GM23338 (cell line): ENCODE measurements around the gene CCDC3.

ENCODE experiments used
- CREB1 ChIP-seq: fragments of 250-450 bp; sonication (Bioruptor Pico); IDR thresholded peaks from 2 replicates; pipeline ENCODE4 v1.5.0; 2020; ENCODE audit warnings: low read depth, mild to moderate bottlenecking, moderate library complexity
- EZH2 ChIP-seq: fragments of 200-600 bp; sonication (generic); IDR thresholded peaks from one replicate; pipeline ENCODE4 v1.8.0; 2017; ENCODE audit warnings: antibody characterized with exemption, mild to moderate bottlenecking, low read depth; ENCODE audit not compliant: unreplicated experiment
- EZH2phosphoT487 ChIP-seq: fragments of 200-600 bp; sonication (generic); IDR thresholded peaks from one replicate; pipeline ENCODE4 v1.8.1; 2018; ENCODE audit warnings: antibody characterized with exemption; ENCODE audit not compliant: unreplicated experiment
- JUNB ChIP-seq: IDR thresholded peaks from one replicate; pipeline ENCODE4 v1.6.1; 2016; ENCODE audit warnings: antibody characterized with exemption; ENCODE audit not compliant: unreplicated experiment
- NANOG ChIP-seq: IDR thresholded peaks from 2 replicates; pipeline ENCODE4 v1.6.1; 2016; ENCODE audit warnings: antibody characterized with exemption, borderline replicate concordance
- POLR2AphosphoS5 ChIP-seq: IDR thresholded peaks from 2 replicates; pipeline ENCODE4 v1.6.1; 2016; ENCODE audit warnings: antibody characterized with exemption, low read depth
- STAT1 ChIP-seq: IDR thresholded peaks from one replicate; pipeline ENCODE4 v1.6.1; 2016; ENCODE audit warnings: antibody characterized with exemption; ENCODE audit not compliant: unreplicated experiment
- ZNF331 ChIP-seq: fragments of 250-450 bp; sonication (Bioruptor Pico); IDR thresholded peaks from 2 replicates; pipeline ENCODE4 v1.5.0; 2020; ENCODE audit warnings: low read depth, mild to moderate bottlenecking, moderate library complexity
- TF ChIP-seq, protein P1 (sequence below), 2 experiments: fragments of 200-600 bp in 1 of 2; sonication (generic) in 1 of 2; conservative IDR thresholded peaks; 2 replicates each; pipeline versions ENCODE4 v1.5.1 to v1.6.1; 2016 to 2017; ENCODE audit warnings: antibody characterized with exemption in 2 of 2, low read depth in 2 of 2, mild to moderate bottlenecking in 2 of 2, moderate library complexity in 1 of 2
- TF ChIP-seq, protein P2 (sequence below): IDR thresholded peaks from one replicate; pipeline ENCODE4 v1.6.1; 2018; ENCODE audit warnings: antibody characterized with exemption; ENCODE audit not compliant: unreplicated experiment
- TF ChIP-seq, protein P3 (sequence below): IDR thresholded peaks from 2 replicates; pipeline ENCODE4 v1.6.1; 2016; ENCODE audit warnings: antibody characterized with exemption

DNA sequence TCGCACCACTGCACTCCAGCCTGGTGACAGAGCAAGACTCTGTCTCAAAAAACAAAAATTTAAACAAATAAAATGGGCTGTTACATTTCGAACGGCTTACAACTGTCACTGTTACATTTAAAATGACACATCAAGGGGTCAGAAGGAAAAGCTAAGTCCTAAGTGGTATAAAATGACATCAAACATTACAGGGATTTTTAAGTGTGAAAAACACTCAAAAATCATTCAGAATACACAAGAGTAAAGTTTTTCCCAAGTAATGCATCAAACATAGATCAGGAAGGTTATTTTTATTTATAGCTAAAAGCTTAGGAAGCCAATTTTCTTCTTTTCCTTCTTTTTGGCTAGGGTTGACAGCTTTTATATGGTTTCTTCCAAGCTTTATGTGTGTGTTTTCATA lies 39.0 kb downstream of the CCDC3 start:
- TF ChIP-seq EZH2 (no peak), POLR2AphosphoS5 (no peak), JUNB (no peak), CREB1 (no peak), EZH2phosphoT487 (no peak), ZNF331 (CRISPR knock-in tag) (no peak), NANOG (no peak), STAT1 (no peak)
- TF ChIP-seq, protein P1, sequence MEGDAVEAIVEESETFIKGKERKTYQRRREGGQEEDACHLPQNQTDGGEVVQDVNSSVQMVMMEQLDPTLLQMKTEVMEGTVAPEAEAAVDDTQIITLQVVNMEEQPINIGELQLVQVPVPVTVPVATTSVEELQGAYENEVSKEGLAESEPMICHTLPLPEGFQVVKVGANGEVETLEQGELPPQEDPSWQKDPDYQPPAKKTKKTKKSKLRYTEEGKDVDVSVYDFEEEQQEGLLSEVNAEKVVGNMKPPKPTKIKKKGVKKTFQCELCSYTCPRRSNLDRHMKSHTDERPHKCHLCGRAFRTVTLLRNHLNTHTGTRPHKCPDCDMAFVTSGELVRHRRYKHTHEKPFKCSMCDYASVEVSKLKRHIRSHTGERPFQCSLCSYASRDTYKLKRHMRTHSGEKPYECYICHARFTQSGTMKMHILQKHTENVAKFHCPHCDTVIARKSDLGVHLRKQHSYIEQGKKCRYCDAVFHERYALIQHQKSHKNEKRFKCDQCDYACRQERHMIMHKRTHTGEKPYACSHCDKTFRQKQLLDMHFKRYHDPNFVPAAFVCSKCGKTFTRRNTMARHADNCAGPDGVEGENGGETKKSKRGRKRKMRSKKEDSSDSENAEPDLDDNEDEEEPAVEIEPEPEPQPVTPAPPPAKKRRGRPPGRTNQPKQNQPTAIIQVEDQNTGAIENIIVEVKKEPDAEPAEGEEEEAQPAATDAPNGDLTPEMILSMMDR (conservative IDR thresholded peaks at IDR 0.05; ENCODE audit: low read depth in 2 of 2), result no peak
- TF ChIP-seq, protein P2, sequence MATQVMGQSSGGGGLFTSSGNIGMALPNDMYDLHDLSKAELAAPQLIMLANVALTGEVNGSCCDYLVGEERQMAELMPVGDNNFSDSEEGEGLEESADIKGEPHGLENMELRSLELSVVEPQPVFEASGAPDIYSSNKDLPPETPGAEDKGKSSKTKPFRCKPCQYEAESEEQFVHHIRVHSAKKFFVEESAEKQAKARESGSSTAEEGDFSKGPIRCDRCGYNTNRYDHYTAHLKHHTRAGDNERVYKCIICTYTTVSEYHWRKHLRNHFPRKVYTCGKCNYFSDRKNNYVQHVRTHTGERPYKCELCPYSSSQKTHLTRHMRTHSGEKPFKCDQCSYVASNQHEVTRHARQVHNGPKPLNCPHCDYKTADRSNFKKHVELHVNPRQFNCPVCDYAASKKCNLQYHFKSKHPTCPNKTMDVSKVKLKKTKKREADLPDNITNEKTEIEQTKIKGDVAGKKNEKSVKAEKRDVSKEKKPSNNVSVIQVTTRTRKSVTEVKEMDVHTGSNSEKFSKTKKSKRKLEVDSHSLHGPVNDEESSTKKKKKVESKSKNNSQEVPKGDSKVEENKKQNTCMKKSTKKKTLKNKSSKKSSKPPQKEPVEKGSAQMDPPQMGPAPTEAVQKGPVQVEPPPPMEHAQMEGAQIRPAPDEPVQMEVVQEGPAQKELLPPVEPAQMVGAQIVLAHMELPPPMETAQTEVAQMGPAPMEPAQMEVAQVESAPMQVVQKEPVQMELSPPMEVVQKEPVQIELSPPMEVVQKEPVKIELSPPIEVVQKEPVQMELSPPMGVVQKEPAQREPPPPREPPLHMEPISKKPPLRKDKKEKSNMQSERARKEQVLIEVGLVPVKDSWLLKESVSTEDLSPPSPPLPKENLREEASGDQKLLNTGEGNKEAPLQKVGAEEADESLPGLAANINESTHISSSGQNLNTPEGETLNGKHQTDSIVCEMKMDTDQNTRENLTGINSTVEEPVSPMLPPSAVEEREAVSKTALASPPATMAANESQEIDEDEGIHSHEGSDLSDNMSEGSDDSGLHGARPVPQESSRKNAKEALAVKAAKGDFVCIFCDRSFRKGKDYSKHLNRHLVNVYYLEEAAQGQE, result no peak
- TF ChIP-seq, protein P3, sequence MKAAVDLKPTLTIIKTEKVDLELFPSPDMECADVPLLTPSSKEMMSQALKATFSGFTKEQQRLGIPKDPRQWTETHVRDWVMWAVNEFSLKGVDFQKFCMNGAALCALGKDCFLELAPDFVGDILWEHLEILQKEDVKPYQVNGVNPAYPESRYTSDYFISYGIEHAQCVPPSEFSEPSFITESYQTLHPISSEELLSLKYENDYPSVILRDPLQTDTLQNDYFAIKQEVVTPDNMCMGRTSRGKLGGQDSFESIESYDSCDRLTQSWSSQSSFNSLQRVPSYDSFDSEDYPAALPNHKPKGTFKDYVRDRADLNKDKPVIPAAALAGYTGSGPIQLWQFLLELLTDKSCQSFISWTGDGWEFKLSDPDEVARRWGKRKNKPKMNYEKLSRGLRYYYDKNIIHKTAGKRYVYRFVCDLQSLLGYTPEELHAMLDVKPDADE, result no peak
